Epithelial cell of prostate (primary cell): ENCODE measurements around the gene BFSP1.
A peak's percentile ranks its signal among the peaks of the same experiment; 100 is the strongest.

ENCODE experiments used
- DNase-seq: peaks from one replicate; pipeline ENCODE4 v3.0.0-alpha.2; 2011; ENCODE audit warnings: low read depth, low spot score
- H3K27ac ChIP-seq: fragments of 450-650 bp; 2 replicates; pipeline ENCODE4 v1.5.1; 2017; ENCODE audit warnings: mild to moderate bottlenecking

BFSP1 gene

DNA sequence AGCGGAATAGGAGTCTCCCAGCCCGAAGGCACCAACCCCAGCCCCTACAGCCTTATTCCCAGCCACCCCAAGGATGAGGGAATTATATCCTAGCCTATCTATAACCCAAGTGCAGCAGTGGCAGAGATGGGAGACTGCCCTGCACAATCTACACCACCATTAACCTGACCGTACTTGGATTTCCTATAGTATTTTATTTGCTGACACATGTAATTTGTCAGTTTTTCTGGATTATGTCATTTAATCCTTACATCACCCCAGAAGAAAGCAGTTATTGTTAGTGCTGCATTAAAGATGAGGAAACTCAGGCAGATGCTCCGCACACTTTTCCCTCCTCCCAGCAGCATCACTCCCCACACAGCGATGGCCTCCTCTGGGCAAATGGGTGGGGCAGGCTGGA, 6.0 kb downstream of the BFSP1 start:
- no peak for DNase-seq

GRCh38 chr20:17524560-17524959, 6.6 kb downstream of the BFSP1 start:
- no peak overlapping the region for H3K27ac ChIP-seq

More for the DNA sequence above, 6.0 kb downstream of the BFSP1 start:
- H3K27ac ChIP-seq, result no peak overlapping the region

GRCh38 chr20:17523326-17523725, 7.9 kb downstream of the BFSP1 start:
- H3K27ac ChIP-seq, result no peak overlapping the region
- DNase-seq, result no peak

More at GRCh38 chr20:17524560-17524959, 6.6 kb downstream of the BFSP1 start:
- no peak for DNase-seq

DNA sequence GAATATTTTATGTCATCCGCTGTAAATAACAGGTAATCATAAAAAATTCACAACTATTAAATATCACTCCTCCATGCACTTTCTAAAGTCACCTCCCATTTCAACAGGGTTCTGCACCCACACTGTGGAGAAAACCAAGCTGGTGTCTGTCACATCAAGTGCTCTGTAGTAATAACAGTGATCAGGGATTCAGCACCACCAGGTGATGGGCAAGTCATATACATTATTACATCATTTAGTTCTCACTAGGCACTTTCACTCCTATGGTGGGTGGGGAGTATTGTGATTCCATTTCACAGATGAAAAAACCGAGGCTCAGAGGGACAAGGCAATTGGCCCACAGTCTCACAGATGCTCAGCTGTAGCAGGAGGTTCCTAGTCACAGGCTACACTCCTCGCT, 8.7 kb downstream of the BFSP1 start:
- H3K27ac ChIP-seq, result no peak overlapping the region
- DNase-seq, result no peak

DNA sequence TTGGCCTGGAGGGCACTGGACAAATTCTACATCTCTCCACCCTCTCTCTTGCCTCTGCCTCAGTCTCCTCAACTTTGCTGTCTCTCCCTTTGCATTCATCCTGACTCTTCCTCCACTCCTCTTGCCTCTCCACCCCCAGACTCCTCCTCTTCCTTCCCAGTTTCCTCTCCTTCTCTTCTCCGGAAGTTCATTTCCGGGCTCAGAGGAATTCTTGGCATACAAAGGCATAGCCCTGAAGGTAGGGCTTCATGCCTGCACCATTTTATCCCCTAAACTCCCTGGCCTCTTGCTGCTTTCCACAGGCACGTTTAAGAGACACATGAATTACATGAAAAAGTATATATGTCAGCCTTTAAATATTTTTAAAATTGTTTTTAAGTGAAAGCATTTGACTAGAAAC, 10.6 kb downstream of the BFSP1 start:
- no peak for DNase-seq
- H3K27ac ChIP-seq, result no peak overlapping the region

- H3K27ac ChIP-seq, result no peak overlapping the region
- DNase-seq, result no peak
Measured at GRCh38 chr20:17519606-17520285, 11.4 kb downstream of the BFSP1 start.

DNA sequence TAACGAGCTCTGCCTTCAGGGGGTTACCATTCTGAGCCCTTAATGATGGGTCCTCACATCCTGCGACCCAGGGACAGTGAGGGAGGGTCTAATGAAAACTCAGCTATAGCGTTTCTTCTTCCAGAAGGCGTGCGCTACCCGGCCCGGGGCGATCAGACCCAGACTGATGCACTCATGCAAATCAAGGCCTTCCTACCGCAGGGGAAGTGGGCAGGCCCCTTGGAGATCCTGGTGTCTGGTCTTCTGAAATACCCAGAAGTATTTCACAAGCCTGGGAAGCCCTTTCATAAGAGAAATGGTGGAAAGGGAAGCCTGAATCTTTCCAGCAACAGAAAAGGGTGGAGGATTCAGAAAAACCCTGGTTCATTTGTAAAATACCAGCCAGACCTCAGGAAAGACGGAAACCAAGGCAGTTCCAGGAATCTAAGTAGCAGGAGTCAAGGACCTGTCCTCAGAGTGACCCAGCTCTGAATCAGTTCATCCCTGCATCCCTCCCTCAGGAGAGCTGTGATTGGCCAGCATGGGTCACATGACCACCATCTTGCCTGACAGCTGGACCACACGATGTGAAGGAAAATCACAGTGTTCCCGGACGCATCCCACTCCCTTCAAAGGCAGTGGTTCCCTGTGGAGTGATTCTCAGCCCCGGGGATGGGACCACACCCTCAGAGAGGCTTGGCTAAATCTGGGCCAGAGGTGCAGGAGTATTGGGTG, 12.7 kb downstream of the BFSP1 start:
- no peak for DNase-seq
- no peak overlapping the region for H3K27ac ChIP-seq

DNA sequence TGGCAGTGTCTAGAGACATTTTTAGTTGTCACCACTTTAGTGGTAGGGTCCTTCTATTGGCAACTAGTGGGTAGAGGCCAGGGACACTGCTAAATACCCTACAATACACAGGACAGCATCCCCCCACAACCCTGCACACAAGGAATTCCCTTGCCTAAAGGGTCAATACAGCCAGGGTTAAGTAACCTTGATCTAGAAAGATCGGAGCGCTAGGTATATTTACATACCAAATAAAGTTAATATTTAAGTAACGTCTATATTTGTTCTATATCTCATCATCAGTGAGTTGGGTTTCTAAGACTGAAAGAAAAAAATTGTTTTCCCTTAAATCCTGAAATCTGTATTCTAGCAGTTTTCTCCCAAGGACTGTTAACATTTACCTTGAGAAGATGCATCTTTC, 16.1 kb downstream of the BFSP1 start:
- no peak for DNase-seq

DNA sequence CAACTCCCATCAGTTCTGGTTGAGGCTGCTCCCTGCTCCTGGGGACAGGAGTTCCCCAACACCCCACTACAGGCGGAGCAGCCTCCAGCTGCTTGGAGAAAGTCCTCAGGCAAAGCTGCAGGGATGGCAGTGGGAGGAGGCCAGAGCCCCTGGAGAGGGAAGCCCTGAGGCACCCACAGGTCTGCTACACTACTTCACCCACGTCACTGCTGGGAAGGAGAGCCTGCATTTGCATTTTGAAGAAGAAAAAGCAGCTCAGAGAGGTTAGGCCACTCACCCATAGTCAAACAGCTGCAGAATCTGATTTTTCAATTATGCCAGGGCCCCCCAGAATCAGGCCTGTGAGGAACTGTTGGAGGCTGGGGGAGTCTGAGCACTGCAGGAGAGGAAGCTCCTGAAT, 17.2 kb downstream of the BFSP1 start:
- DNase-seq, result no peak
- H3K27ac ChIP-seq, result no peak overlapping the region

More for the DNA sequence above, 16.1 kb downstream of the BFSP1 start:
- H3K27ac ChIP-seq, result no peak overlapping the region

- no peak for DNase-seq
- H3K27ac ChIP-seq, result no peak overlapping the region
Measured at GRCh38 chr20:17511401-17511800, 19.8 kb downstream of the BFSP1 start.

DNA sequence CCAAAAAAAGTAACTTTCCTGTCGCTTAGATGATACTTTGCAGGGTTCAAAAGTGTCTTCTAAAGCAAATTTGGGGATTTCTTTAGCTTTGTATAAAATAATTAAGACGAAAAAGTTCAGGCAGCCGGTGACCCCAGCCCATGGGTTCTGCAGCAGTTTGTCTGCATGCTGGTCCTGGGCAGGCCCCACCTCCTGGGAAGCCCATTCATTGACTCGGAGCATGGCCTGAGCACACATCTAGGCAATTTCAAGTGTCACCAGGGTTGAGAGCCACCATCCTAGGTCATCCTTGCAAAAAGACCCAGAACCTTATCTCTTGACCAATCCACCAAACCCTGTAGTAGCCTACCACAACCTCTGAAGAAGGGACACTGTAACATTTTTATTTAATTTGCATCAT, 20.6 kb downstream of the BFSP1 start:
- DNase-seq, result no peak
- H3K27ac ChIP-seq, result no peak overlapping the region

GRCh38 chr20:17508756-17509155, 22.4 kb downstream of the BFSP1 start:
- DNase-seq, result no peak
- H3K27ac ChIP-seq, result no peak overlapping the region

GRCh38 chr20:17507531-17507930, 23.6 kb downstream of the BFSP1 start:
- H3K27ac ChIP-seq, result no peak overlapping the region
- DNase-seq, result no peak

DNA sequence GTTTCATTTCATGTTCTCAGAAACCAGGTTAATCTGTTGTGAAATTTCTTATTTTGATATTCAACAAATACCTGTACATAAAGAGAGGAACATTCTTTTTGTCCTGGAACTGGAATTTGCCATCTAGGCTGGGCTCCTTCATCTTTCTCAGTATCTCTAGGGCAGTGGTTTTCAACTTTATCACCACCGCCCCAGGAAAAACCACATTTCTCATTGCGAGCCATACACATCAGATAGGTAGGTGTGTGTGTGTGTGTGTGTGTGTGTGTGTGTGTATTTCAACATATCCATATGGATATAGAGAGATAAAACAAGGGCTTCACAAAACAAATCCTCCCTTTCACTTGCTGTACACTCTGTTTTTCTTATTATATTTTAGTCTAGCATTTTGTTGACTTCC, 24.1 kb downstream of the BFSP1 start:
- peak overlapping the region; percentile 89 for H3K27ac ChIP-seq
- no peak for DNase-seq

DNA sequence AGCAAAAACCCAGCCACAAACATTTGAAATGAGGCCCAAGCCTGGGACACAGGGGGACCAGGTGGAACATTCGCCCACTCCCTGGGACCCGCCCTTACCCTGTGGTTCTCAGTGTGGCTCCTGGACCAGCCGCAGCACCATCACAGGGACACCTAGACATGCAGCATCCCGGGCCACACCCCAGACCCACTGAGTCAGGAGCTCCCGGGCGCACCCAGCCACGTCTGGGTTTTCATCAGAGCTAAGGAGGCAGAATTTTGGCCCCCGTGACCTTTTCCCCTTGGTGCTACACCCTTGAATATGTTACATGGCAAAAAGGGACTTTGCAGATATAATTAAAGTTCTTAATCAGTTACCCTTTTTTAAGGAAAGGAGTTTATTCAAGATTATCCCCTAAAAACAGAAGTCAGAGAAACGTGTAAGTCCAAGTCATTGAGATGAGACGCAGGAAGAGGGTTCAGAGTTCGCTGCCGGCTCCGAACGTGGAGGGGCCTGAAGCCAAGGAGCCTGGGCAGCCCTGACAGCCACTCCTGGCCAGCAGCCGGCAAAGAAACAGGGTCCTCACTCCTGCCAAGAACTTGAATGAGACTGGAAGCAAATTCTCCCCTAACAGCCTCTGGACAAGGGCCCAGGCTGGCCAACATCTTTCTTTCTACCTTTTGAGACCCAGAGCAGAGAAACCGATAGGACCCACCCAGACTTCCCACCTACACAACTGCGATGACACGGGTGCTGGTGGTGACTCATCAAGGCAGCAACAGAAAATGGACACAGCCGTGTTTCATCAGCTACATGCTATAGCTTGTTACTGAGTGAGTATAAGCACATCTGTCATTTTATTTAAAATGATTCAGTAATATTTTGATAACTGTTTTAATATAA, 25.3 kb downstream of the BFSP1 start:
- peak; percentile 78 for DNase-seq

GRCh38 chr20:17504898-17505635, 26.1 kb downstream of the BFSP1 start:
- DNase-seq, result no peak
- peak overlapping the region; percentile 89 for H3K27ac ChIP-seq

More for the DNA sequence above, 25.3 kb downstream of the BFSP1 start:
- peak overlapping the region; percentile 89 for H3K27ac ChIP-seq

GRCh38 chr20:17504066-17504897, 26.9 kb downstream of the BFSP1 start:
- no peak for DNase-seq
- no peak overlapping the region for H3K27ac ChIP-seq

GRCh38 chr20:17503301-17504065, 27.7 kb downstream of the BFSP1 start:
- DNase-seq, result no peak
- H3K27ac ChIP-seq, result no peak overlapping the region

DNA sequence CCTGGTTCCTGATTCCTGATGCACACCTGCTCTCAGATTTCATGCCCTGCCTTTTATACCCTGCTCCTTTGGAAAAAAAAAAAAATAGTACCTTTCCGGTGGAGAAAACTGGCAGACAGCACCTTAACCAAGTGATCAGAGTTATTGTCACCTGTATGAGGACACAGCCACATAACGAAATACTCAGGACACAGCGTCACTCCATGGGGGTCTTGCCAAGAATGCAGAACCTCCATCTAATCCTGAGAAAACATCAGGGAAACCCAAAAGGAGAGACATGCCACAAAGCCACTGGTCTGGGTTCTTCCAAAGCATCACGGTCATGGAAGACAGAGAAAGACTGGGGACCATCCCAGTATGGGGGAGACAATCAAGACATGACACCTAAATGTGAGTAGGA, 29.1 kb downstream of the BFSP1 start:
- DNase-seq, result no peak

More for the DNA sequence above, 29.1 kb downstream of the BFSP1 start:
- no peak overlapping the region for H3K27ac ChIP-seq
